Peyer's patch (tissue), 4 donors: ENCODE results near the gene PGBD2. TPM values are rescaled to one million over a fixed set of nuclear protein-coding genes. Genes with fewer than 3 reads are reported as not detected.

Experiments used
- DNase-seq, 3 donors: peaks; one replicate each; pipeline ENCODE4 v3.0.0-alpha.2; 2017 to 2019
- H3K27ac ChIP-seq, 4 donors: fragments of 200-600 bp; sonication (generic); one replicate each; pipeline ENCODE4 v1.5.1; 2016 to 2019
- H3K27me3 ChIP-seq, 2 donors: fragments of 200-600 bp; sonication (generic); one replicate each; pipeline ENCODE4 v1.5.1; 2019
- H3K36me3 ChIP-seq, 3 donors: fragments of 200-600 bp; sonication (generic); one replicate each; pipeline ENCODE4 v1.5.1; 2016 to 2019
- H3K4me1 ChIP-seq, 4 donors: fragments of 200-600 bp; sonication (generic); one replicate each; pipeline ENCODE4 v1.5.1; 2016 to 2019
- H3K4me3 ChIP-seq, 4 donors: fragments of 200-600 bp; sonication (generic); 1 replicate in 3 of 4; 2 replicates in 1 of 4; pipeline ENCODE4 v1.5.1; 2016 to 2019; ENCODE audit warnings: mild to moderate bottlenecking in 1 of 4
- H3K9me3 ChIP-seq, 4 donors: fragments of 200-600 bp; sonication (generic); one replicate each; pipeline ENCODE4 v1.5.1; 2016 to 2019; ENCODE audit warnings: mild to moderate bottlenecking in 1 of 4
- CTCF ChIP-seq, 6 experiments: fragments of 450-650 bp in 4 of 6; fragments of 200-600 bp in 2 of 6; sonication (generic) in 1 of 6; IDR thresholded peaks; one replicate each; pipeline ENCODE4 v1.5.1; 2017 to 2019; ENCODE audit warnings: antibody characterized with exemption in 6 of 6, mild to moderate bottlenecking in 3 of 6, moderate library complexity in 1 of 6
- POLR2A ChIP-seq, 2 donors: fragments of 450-650 bp; IDR thresholded peaks; one replicate each; pipeline ENCODE4 v1.5.1; 2017; ENCODE audit warnings: antibody characterized with exemption in 2 of 2, mild to moderate bottlenecking in 2 of 2, moderate library complexity in 2 of 2
- total RNA-seq, 4 donors: library from RNA; depleted of rRNA; stranded (reverse); fragments of >200 nt; gene quantifications; one replicate each; pipeline ENCODE4 v1.1.0, GENCODE V29; 2016

PGBD2 gene
- total RNA-seq, 4 donors from 2014 or later = 9.9 to 17.2 (median 14.4) TPM

- DNase-seq = peak; percentile 97 to 99 (median 98)
- H3K36me3 ChIP-seq = peaks cover 0 to 7% (median 0%) of the 10 kb centered on the region in 3 donors
- peak within 1 kb of the TSS; percentile 53 to 78 (median 59) for H3K4me3 ChIP-seq
- H3K9me3 ChIP-seq = no peaks in the 10 kb centered on the region
- no peaks in the 10 kb centered on the region for H3K27me3 ChIP-seq
- H3K27ac ChIP-seq = peak within 1 kb of the TSS; percentile 85 to 94 (median 90)
- peaks cover 0 to 31% (median 9%) of the 10 kb centered on the region in 4 donors for H3K4me1 ChIP-seq
- TF ChIP-seq POLR2A (IDR thresholded peaks at IDR 0.05) (peak; percentile 66 to 77), CTCF (IDR thresholded peaks at IDR 0.05) (peak in 1 of 6 experiments; percentile 3)
These were observed 46.8 kb upstream of the PGBD2 start, which contains the start of gene ZNF692 for GRCh38 chr1:248858891-248859889. Gene ZNF692, minus strand, starts transcription at chr1:248859085. Its CDS starts 776 bp downstream, at chr1:248858309.

- no peak for TF ChIP-seq CTCF (IDR thresholded peaks at IDR 0.05)
- no peak for TF ChIP-seq POLR2A (IDR thresholded peaks at IDR 0.05)
- Histone ChIP-seq H3K27ac (peak overlapping the region in 1 of 4 donors; percentile 88), H3K36me3 (peaks cover 0 to 7% (median 0%) of the 10 kb centered on the region in 3 donors), H3K27me3 (no peaks in the 10 kb centered on the region), H3K4me3 (no peak overlapping the region), H3K4me1 (peaks cover 0 to 31% (median 9%) of the 10 kb centered on the region in 4 donors), H3K9me3 (no peaks in the 10 kb centered on the region)
- no peak for DNase-seq
These were observed 46.0 kb upstream of the PGBD2 start for GRCh38 chr1:248860007-248860406.

GRCh38 chr1:248861616-248862015 lies 44.4 kb upstream of the PGBD2 start:
- DNase-seq = no peak
- H3K4me1 ChIP-seq = peaks cover 0 to 31% (median 9%) of the 10 kb centered on the region in 4 donors
- no peak overlapping the region for H3K27ac ChIP-seq
- no peak overlapping the region for H3K4me3 ChIP-seq
- H3K27me3 ChIP-seq = no peaks in the 10 kb centered on the region
- no peaks in the 10 kb centered on the region for H3K36me3 ChIP-seq
- no peak for TF ChIP-seq POLR2A (IDR thresholded peaks at IDR 0.05)
- TF ChIP-seq CTCF (IDR thresholded peaks at IDR 0.05) = no peak
- no peaks in the 10 kb centered on the region for H3K9me3 ChIP-seq

- Histone ChIP-seq H3K36me3 (no peaks in the 10 kb centered on the region), H3K27ac (peak overlapping the region; percentile 69 to 92 (median 78)), H3K4me1 (peaks cover 0 to 26% (median 9%) of the 10 kb centered on the region in 4 donors), H3K9me3 (no peaks in the 10 kb centered on the region), H3K4me3 (peak overlapping the region; percentile 59 to 80 (median 76)), H3K27me3 (no peaks in the 10 kb centered on the region)
- DNase-seq = no peak
- TF ChIP-seq CTCF (IDR thresholded peaks at IDR 0.05) (no peak), POLR2A (IDR thresholded peaks at IDR 0.05) (no peak)
These were observed 43.4 kb upstream of the PGBD2 start for GRCh38 chr1:248862695-248862997.

- DNase-seq = peak; percentile 91 to 96 (median 96)
- Histone ChIP-seq H3K4me1 (peaks cover 0 to 20% (median 7%) of the 10 kb centered on the region in 4 donors), H3K9me3 (no peaks in the 10 kb centered on the region), H3K27ac (peak overlapping the region; percentile 69 to 92 (median 78)), H3K4me3 (peak overlapping the region; percentile 59 to 80 (median 76)), H3K36me3 (no peaks in the 10 kb centered on the region), H3K27me3 (no peaks in the 10 kb centered on the region)
- peak; percentile 29 to 54 for TF ChIP-seq POLR2A (IDR thresholded peaks at IDR 0.05)
- TF ChIP-seq CTCF (IDR thresholded peaks at IDR 0.05) = no peak
These were observed 42.8 kb upstream of the PGBD2 start for GRCh38 chr1:248862998-248863881.
